GM12873 (cell line): Measurements from ENCODE around the gene CCDC83.

Experiments
- CTCF ChIP-seq: IDR thresholded peaks from 2 replicates; pipeline ENCODE4 v1.5.1; 2012; ENCODE audit warnings: low read depth, mild to moderate bottlenecking, moderate library complexity, low read length, control low read depth; ENCODE audit not compliant: insufficient read depth; ENCODE audit errors: missing control alignments

CCDC83 gene

GRCh38 chr11:85893395-85893794 is 38.2 kb downstream of the CCDC83 start:
- no peak for TF ChIP-seq CTCF

GRCh38 chr11:85896876-85897275 is 41.7 kb downstream of the CCDC83 start:
- TF ChIP-seq CTCF, result no peak

GRCh38 chr11:85898456-85898855 is 43.3 kb downstream of the CCDC83 start:
- TF ChIP-seq CTCF, result no peak

- no peak for TF ChIP-seq CTCF
These were observed 47.2 kb downstream of the CCDC83 start for GRCh38 chr11:85902353-85902752.

- no peak for TF ChIP-seq CTCF
These were observed 48.2 kb downstream of the CCDC83 start for GRCh38 chr11:85903406-85903805.

- TF ChIP-seq CTCF, result no peak
These were observed 48.6 kb downstream of the CCDC83 start for GRCh38 chr11:85903811-85904210.

GRCh38 chr11:85912414-85912813 is 57.2 kb downstream of the CCDC83 start:
- no peak for TF ChIP-seq CTCF

GRCh38 chr11:85913513-85913912 is 58.3 kb downstream of the CCDC83 start:
- TF ChIP-seq CTCF, result no peak
